K562 (cell line): ENCODE data around the gene MOSPD3. TPM values are rescaled to one million over a fixed set of nuclear protein-coding genes. Genes with fewer than 3 reads are reported as not detected.
A peak's percentile ranks its signal among the peaks of the same experiment; 100 is the strongest.

Source experiments
- ATF7 ChIP-seq: fragments of 450-650 bp; IDR thresholded peaks from 2 replicates; pipeline ENCODE4 v1.7.1; 2014; ENCODE audit warnings: mild to moderate bottlenecking, moderate library complexity
- BACH1 ChIP-seq: fragments of 200-800 bp; sonication (Bioruptor generic); IDR thresholded peaks from 2 replicates; pipeline ENCODE4 v1.6.1; 2016; ENCODE audit warnings: missing genetic modification characterization, missing compliant biosample characterization
- CHD2 ChIP-seq: IDR thresholded peaks from 2 replicates; pipeline ENCODE4 v1.6.1; 2011; ENCODE audit warnings: low read depth, low read length
- EGR1 ChIP-seq: fragments of 450-650 bp; conservative IDR thresholded peaks from 2 replicates; pipeline ENCODE4 v1.6.1; 2017; ENCODE audit warnings: mild to moderate bottlenecking
- ELF2 ChIP-seq: fragments of 250-450 bp; sonication (Bioruptor Pico); IDR thresholded peaks from 2 replicates; pipeline ENCODE4 v1.5.0; 2021; ENCODE audit warnings: mild to moderate bottlenecking
- FOXA3 ChIP-seq, 2 experiments: fragments of 450-650 bp in 1 of 2; sonication (generic) in 1 of 2; formaldehyde crosslinking; IDR thresholded peaks in 1 of 2; conservative IDR thresholded peaks in 1 of 2; 2 replicates each; pipeline versions ENCODE4 v1.4.0 to v1.8.0; 2020 to 2022; ENCODE audit warnings: mild to moderate bottlenecking in 2 of 2, missing genetic modification reagents in 1 of 2
- FOXK2 ChIP-seq, 2 experiments: fragments of 450-650 bp; IDR thresholded peaks in 1 of 2; conservative IDR thresholded peaks in 1 of 2; 2 replicates each; pipeline ENCODE4 v1.6.1; 2016; ENCODE audit warnings: low read depth in 2 of 2, mild to moderate bottlenecking in 1 of 2
- FOXM1 ChIP-seq, 2 experiments: fragments of 450-650 bp in 1 of 2; sonication (generic) in 1 of 2; formaldehyde crosslinking in 1 of 2; IDR thresholded peaks; 2 replicates each; pipeline versions ENCODE4 v1.6.1 to v1.9.0; 2017 to 2022; ENCODE audit warnings: low read depth in 2 of 2, mild to moderate bottlenecking in 2 of 2, missing genetic modification reagents in 1 of 2, moderate library complexity in 1 of 2
- HDAC1 ChIP-seq, 2 experiments: fragments of 450-650 bp; IDR thresholded peaks; 2 replicates each; pipeline ENCODE4 v1.6.1; 2016 to 2017; ENCODE audit warnings: inconsistent platforms in 1 of 2, mild to moderate bottlenecking in 1 of 2, moderate library complexity in 1 of 2
- HDAC2 ChIP-seq: fragments of 450-650 bp; IDR thresholded peaks from 2 replicates; pipeline ENCODE4 v1.6.1; 2016; ENCODE audit warnings: mild to moderate bottlenecking
- NR4A1 ChIP-seq, 2 experiments: fragments of 250-450 bp in 1 of 2; fragments of 450-650 bp in 1 of 2; sonication (Bioruptor Pico) in 1 of 2; IDR thresholded peaks; 2 replicates each; pipeline versions ENCODE4 v1.4.0 to v1.6.1; 2016 to 2020; ENCODE audit warnings: mild to moderate bottlenecking in 2 of 2, missing compliant biosample characterization in 1 of 2, missing genetic modification characterization in 1 of 2, moderate library complexity in 1 of 2
- POLR2B ChIP-seq: fragments of 450-650 bp; IDR thresholded peaks from 2 replicates; pipeline ENCODE4 v1.6.1; 2018; ENCODE audit warnings: low read depth; ENCODE audit not compliant: partially characterized antibody
- RAD51 ChIP-seq: fragments of 450-650 bp; IDR thresholded peaks from 2 replicates; pipeline ENCODE4 v1.7.1; 2016; ENCODE audit warnings: low read depth, mild to moderate bottlenecking, borderline replicate concordance
- SAP30 ChIP-seq: fragments of 200-600 bp; sonication (generic); IDR thresholded peaks from 2 replicates; pipeline ENCODE4 v1.6.1; 2012; ENCODE audit warnings: borderline replicate concordance, low read depth, mild to moderate bottlenecking, moderate library complexity, low read length, control low read depth, inconsistent platforms; ENCODE audit not compliant: insufficient read depth, poor library complexity, severe bottlenecking
- SIN3B ChIP-seq: fragments of 450-650 bp; IDR thresholded peaks from 2 replicates; pipeline ENCODE4 v1.6.1; 2017; ENCODE audit warnings: low read depth, mild to moderate bottlenecking, moderate library complexity
- ZNF175 ChIP-seq: fragments of 200-800 bp; sonication (Bioruptor generic); IDR thresholded peaks from 2 replicates; pipeline ENCODE4 v1.6.1; 2016; ENCODE audit warnings: low read depth, mild to moderate bottlenecking, missing genetic modification characterization, missing compliant biosample characterization
- ZNF551 ChIP-seq: fragments of 250-450 bp; sonication (Bioruptor Pico); IDR thresholded peaks from 2 replicates; pipeline ENCODE4 v1.5.0; 2021; ENCODE audit warnings: mild to moderate bottlenecking, moderate library complexity
- polyA plus RNA-seq, 8 experiments: library from polyadenylated mRNA; depleted of rRNA in 4 of 8; stranded (reverse) in 5 of 8; unstranded in 3 of 8; fragments of >200 nt; fragmentation: Nextera tagmentation in 2 of 8; fragmentation: Illumina TruSeq in 1 of 8; extraction: Ambion mirVana in 2 of 8; extraction: Trizol in 1 of 8; gene quantifications; 2 replicates each; pipeline versions ENCODE4 v1.2.1 to v1.2.3, GENCODE V29; 2011 to 2014; ENCODE audit warnings: inconsistent platforms in 1 of 8, missing spikeins in 1 of 8
- total RNA-seq, 7 experiments: library from RNA; depleted of rRNA in 6 of 7; stranded (reverse); fragments of >200 nt in 6 of 7; fragmentation: Illumina TruSeq in 2 of 7; extraction: Trizol in 2 of 7; gene quantifications; 2 replicates each; pipeline versions ENCODE4 v1.2.1 to v1.2.3, GENCODE V29; 2011 to 2021; ENCODE audit warnings: low replicate concordance in 1 of 7
- TF ChIP-seq, protein P1 (sequence below): fragments of 250-450 bp; sonication (Bioruptor Pico); IDR thresholded peaks from 2 replicates; pipeline ENCODE4 v1.4.0; 2020
- TF ChIP-seq, protein P2 (sequence below): sonication (generic); formaldehyde crosslinking; IDR thresholded peaks from 2 replicates; pipeline ENCODE4 v1.8.1; 2023; ENCODE audit warnings: mild to moderate bottlenecking, missing genetic modification reagents
- TF ChIP-seq, protein P3 (sequence below): conservative IDR thresholded peaks from 2 replicates; pipeline ENCODE4 v1.6.1; 2011; ENCODE audit warnings: low read depth, mild to moderate bottlenecking, low read length; ENCODE audit not compliant: control insufficient read depth
- TF ChIP-seq, protein P4 (sequence below): sonication (generic); formaldehyde crosslinking; IDR thresholded peaks from 2 replicates; pipeline ENCODE4 v1.9.0; 2022; ENCODE audit warnings: mild to moderate bottlenecking, missing genetic modification reagents

Gene MOSPD3
- total and polyA plus RNA-seq, 9 of the 15 experiments (the other 6 are each of a cell fraction or from before 2014, with no cell fraction given): 1.4 to 32.1 (median 7.3) TPM

DNA sequence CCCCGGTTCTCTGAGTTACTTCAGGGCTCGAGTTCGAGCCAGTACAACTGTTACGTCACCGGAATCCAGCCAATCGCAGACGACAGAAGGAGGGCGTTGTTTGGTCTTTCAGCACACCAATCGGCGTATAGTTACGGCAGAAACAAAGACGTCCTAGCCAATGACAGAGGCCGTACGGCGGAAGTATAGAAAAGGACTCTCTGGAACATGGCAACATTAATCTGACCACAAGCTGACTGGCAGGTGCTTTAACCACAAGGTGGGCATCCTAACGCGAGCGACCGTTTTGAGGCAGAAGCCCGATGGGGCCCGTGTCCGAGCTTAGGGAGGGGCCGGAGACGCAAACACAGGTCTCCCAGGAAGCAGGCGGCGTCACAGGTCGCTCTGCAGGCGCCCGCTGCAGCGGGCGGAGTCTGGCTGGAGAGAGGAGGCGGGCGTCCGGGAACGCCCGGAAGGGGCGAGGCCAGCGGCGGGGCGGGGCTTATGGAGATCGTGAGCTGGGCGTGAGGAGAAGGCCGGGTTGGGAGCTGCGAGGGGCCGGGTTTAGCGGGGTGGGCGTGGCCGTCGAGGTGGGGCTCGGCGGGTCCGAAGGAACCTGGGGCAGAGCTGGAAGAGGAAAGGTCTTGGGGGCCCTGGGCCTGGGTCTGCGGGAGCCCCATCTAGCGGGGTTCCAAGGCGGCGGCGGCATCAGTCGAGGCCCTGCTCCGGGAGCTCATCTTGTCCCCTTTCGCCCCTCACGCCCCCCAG, at the start of gene MOSPD3 (continued):
- TF ChIP-seq SIN3B: peak; percentile 80
- peak; percentile 94 for TF ChIP-seq ELF2 (CRISPR knock-in tag)
- peak in 1 of 2 experiments; percentile 86; a peak in 2 of 4 replicates for TF ChIP-seq HDAC1 (IDR thresholded peaks at IDR 0.05)
- TF ChIP-seq FOXA3 (CRISPR knock-in tag; conservative IDR thresholded peaks at IDR 0.05 in 1 of 2, IDR thresholded peaks at IDR 0.05 in 1 of 2): 0 out of 4 replicates have a peak, but pooled peaks of 1 of the 2 experiments have one; percentile 5
- peak; percentile 45 for TF ChIP-seq EGR1
- TF ChIP-seq SAP30: peak; percentile 93
- TF ChIP-seq POLR2B: peak; percentile 94
- TF ChIP-seq ATF7: peak; percentile 98
- TF ChIP-seq FOXK2 (conservative IDR thresholded peaks at IDR 0.05 in 1 of 2, IDR thresholded peaks at IDR 0.05 in 1 of 2; ENCODE audit: low read depth in 2 of 2): peak; percentile 92 to 93
- no peak for TF ChIP-seq ZNF551 (CRISPR knock-in tag)
- TF ChIP-seq, protein P1, sequence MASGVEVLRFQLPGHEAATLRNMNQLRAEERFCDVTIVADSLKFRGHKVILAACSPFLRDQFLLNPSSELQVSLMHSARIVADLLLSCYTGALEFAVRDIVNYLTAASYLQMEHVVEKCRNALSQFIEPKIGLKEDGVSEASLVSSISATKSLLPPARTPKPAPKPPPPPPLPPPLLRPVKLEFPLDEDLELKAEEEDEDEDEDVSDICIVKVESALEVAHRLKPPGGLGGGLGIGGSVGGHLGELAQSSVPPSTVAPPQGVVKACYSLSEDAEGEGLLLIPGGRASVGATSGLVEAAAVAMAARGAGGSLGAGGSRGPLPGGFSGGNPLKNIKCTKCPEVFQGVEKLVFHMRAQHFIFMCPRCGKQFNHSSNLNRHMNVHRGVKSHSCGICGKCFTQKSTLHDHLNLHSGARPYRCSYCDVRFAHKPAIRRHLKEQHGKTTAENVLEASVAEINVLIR (CRISPR knock-in tag): peak; percentile 36; the same call in 1 of the 2 replicates
- TF ChIP-seq, protein P2, sequence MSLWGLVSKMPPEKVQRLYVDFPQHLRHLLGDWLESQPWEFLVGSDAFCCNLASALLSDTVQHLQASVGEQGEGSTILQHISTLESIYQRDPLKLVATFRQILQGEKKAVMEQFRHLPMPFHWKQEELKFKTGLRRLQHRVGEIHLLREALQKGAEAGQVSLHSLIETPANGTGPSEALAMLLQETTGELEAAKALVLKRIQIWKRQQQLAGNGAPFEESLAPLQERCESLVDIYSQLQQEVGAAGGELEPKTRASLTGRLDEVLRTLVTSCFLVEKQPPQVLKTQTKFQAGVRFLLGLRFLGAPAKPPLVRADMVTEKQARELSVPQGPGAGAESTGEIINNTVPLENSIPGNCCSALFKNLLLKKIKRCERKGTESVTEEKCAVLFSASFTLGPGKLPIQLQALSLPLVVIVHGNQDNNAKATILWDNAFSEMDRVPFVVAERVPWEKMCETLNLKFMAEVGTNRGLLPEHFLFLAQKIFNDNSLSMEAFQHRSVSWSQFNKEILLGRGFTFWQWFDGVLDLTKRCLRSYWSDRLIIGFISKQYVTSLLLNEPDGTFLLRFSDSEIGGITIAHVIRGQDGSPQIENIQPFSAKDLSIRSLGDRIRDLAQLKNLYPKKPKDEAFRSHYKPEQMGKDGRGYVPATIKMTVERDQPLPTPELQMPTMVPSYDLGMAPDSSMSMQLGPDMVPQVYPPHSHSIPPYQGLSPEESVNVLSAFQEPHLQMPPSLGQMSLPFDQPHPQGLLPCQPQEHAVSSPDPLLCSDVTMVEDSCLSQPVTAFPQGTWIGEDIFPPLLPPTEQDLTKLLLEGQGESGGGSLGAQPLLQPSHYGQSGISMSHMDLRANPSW: peak; percentile 66; the same call in 1 of the 2 replicates
- 0 out of 2 replicates have a peak, but pooled peaks have one; percentile 26 for TF ChIP-seq BACH1 (tag)
- TF ChIP-seq, protein P3, sequence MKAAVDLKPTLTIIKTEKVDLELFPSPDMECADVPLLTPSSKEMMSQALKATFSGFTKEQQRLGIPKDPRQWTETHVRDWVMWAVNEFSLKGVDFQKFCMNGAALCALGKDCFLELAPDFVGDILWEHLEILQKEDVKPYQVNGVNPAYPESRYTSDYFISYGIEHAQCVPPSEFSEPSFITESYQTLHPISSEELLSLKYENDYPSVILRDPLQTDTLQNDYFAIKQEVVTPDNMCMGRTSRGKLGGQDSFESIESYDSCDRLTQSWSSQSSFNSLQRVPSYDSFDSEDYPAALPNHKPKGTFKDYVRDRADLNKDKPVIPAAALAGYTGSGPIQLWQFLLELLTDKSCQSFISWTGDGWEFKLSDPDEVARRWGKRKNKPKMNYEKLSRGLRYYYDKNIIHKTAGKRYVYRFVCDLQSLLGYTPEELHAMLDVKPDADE: peak; percentile 18; the same call in 1 of the 2 replicates
- peak; percentile 89 for TF ChIP-seq FOXM1 (IDR thresholded peaks at IDR 0.05; ENCODE audit: low read depth)
- no peak for TF ChIP-seq FOXM1 (CRISPR knock-in tag; IDR thresholded peaks at IDR 0.05; ENCODE audit: low read depth)
- TF ChIP-seq, protein P4, sequence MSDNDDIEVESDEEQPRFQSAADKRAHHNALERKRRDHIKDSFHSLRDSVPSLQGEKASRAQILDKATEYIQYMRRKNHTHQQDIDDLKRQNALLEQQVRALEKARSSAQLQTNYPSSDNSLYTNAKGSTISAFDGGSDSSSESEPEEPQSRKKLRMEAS (CRISPR knock-in tag): peak; percentile 34; the same call in 1 of the 2 replicates
- TF ChIP-seq NR4A1 (CRISPR knock-in tag; IDR thresholded peaks at IDR 0.05): 0 out of 2 replicates have a peak, but pooled peaks have one; percentile 53
- TF ChIP-seq NR4A1 (tag; IDR thresholded peaks at IDR 0.05): no peak
- peak; percentile 66 for TF ChIP-seq HDAC2
- peak; percentile 59; the same call in 1 of the 2 replicates for TF ChIP-seq CHD2
- peak; percentile 60; the same call in 1 of the 2 replicates for TF ChIP-seq ZNF175 (CRISPR knock-in tag)
- no peak for TF ChIP-seq RAD51
